Measurements from ENCODE around the gene IL17RD. TPM values are rescaled to one million over a fixed set of nuclear protein-coding genes. Genes with fewer than 3 reads are reported as not detected.

The IL17RD gene
- polyA plus RNA-seq, 3 donors, result not detected

DNA sequence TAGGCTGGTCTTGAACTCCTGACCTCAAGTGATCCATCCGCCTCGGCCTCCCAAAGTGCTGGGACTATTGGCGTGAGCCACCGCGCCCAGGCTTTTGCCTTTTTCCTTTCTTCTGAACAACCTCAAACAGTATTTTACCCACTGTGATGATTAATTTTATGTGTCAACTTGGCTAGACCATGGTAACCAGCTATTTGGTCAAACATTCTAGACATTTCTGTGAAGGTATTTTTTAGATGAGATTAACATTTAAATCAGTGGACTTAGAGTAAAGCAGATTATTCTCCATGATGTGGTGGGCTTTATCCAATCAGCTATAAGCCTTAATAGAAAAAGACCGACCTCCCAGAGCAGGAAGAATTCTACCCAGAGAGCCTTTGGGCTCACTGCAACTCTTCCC is 98.7 kb downstream of the IL17RD start:
- H3K4me1 Mint-ChIP-seq, result peaks cover 49% of the 10 kb centered on the region
- peaks cover 0 to 6% of the 10 kb centered on the region in 2 donors for H3K36me3 Mint-ChIP-seq
- H3K36me3 ChIP-seq (replicated peaks in 1 of 2; ENCODE audit: control insufficient read depth in 1 of 2, insufficient read depth in 2 of 2, low read length in 2 of 2), result no peaks in the 10 kb centered on the region
- TF ChIP-seq, protein P1, sequence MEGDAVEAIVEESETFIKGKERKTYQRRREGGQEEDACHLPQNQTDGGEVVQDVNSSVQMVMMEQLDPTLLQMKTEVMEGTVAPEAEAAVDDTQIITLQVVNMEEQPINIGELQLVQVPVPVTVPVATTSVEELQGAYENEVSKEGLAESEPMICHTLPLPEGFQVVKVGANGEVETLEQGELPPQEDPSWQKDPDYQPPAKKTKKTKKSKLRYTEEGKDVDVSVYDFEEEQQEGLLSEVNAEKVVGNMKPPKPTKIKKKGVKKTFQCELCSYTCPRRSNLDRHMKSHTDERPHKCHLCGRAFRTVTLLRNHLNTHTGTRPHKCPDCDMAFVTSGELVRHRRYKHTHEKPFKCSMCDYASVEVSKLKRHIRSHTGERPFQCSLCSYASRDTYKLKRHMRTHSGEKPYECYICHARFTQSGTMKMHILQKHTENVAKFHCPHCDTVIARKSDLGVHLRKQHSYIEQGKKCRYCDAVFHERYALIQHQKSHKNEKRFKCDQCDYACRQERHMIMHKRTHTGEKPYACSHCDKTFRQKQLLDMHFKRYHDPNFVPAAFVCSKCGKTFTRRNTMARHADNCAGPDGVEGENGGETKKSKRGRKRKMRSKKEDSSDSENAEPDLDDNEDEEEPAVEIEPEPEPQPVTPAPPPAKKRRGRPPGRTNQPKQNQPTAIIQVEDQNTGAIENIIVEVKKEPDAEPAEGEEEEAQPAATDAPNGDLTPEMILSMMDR (IDR thresholded peaks at IDR 0.05), result no peak
- no CpG with 5 or more reads among the region's 6 CpGs for WGBS (ENCODE audit: insufficient coverage)
- no peak overlapping the region for H3K9ac ChIP-seq (ENCODE audit: insufficient read depth, low read length, poor library complexity, severe bottlenecking)
- no peaks in the 10 kb centered on the region for H3K79me2 ChIP-seq (ENCODE audit: insufficient read depth, low read length)
- peak overlapping the region in 1 of 7 donors; percentile 4 for H3K27ac Mint-ChIP-seq
- peaks cover 0 to 5% (median 0%) of the 10 kb centered on the region in 7 donors for H3K9me3 Mint-ChIP-seq
- H3K27ac ChIP-seq (ENCODE audit: low read depth in 1 of 2, low read length in 2 of 2), result no peak overlapping the region
- DNase-seq, result no peak
- peaks cover 0 to 2% (median 0%) of the 10 kb centered on the region in 3 donors for H3K27me3 Mint-ChIP-seq (ENCODE audit: low read depth in 3 of 3)
- no peak overlapping the region for H2AFZ ChIP-seq (ENCODE audit: insufficient read depth, low read depth, low read length, poor library complexity, severe bottlenecking)
- no peaks in the 10 kb centered on the region for H3K9me3 ChIP-seq (replicated peaks in 1 of 2; ENCODE audit: control insufficient read depth in 1 of 2, insufficient read depth in 1 of 2, low read length in 2 of 2)
- H3K4me3 Mint-ChIP-seq, result no peak overlapping the region
- H3K4me1 ChIP-seq (ENCODE audit: control insufficient read depth in 1 of 2, insufficient read depth in 2 of 2, low read length in 2 of 2), result peaks cover 46 to 56% of the 10 kb centered on the region in 2 donors
- no peak overlapping the region for H3K4me2 ChIP-seq (replicated peaks; ENCODE audit: extremely low read depth, low read length, poor library complexity, severe bottlenecking)
- no peaks in the 10 kb centered on the region for H3K27me3 ChIP-seq (ENCODE audit: control insufficient read depth in 2 of 2, insufficient read depth in 2 of 2, low read length in 2 of 2)
- intact Hi-C loops (cut with micrococcal nuclease), result no loop called here
- H3K4me3 ChIP-seq (replicated peaks in 1 of 3; ENCODE audit: low read depth in 2 of 3, low read length in 3 of 3), result no peak overlapping the region
- H4K20me1 ChIP-seq (ENCODE audit: insufficient read depth, low read length), result no peaks in the 10 kb centered on the region

DNA sequence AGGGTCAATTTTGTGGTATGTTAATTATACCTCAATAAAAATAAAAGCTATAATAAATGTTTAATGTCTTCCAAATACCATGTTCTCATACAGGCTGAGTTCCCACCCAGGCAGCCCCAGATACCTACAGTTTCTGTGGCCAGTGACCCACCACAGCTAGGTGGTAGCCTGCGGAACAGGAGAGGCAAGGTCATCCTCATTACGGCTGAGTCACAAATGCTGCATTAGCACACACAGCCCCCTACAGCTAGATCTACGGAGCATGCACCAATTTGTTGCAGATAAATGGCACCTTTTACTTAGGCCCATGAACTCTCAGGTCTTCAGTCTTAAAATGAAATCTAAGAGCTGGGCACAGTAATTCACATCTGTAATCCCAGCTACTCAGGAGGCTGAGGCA is 99.6 kb downstream of the IL17RD start:
- Mint-ChIP-seq H3K27me3 (ENCODE audit: low read depth in 3 of 3) (peaks cover 0 to 3% (median 0%) of the 10 kb centered on the region in 3 donors), H3K9me3 (peaks cover 0 to 2% (median 0%) of the 10 kb centered on the region in 7 donors), H3K4me1 (peaks cover 57% of the 10 kb centered on the region), H3K36me3 (peaks cover 0 to 6% of the 10 kb centered on the region in 2 donors), H3K27ac (peak overlapping the region in 1 of 7 donors; percentile 20), H3K4me3 (no peak overlapping the region)
- H3K27me3 ChIP-seq (ENCODE audit: control insufficient read depth in 2 of 2, insufficient read depth in 2 of 2, low read length in 2 of 2), result no peaks in the 10 kb centered on the region
- no peak overlapping the region for H3K4me3 ChIP-seq (replicated peaks in 1 of 3; ENCODE audit: low read depth in 2 of 3, low read length in 3 of 3)
- H3K4me1 ChIP-seq (ENCODE audit: control insufficient read depth in 1 of 2, insufficient read depth in 2 of 2, low read length in 2 of 2), result peaks cover 52 to 64% of the 10 kb centered on the region in 2 donors
- H3K36me3 ChIP-seq (replicated peaks in 1 of 2; ENCODE audit: control insufficient read depth in 1 of 2, insufficient read depth in 2 of 2, low read length in 2 of 2), result no peaks in the 10 kb centered on the region
- DNase-seq, result no peak
- H3K79me2 ChIP-seq (ENCODE audit: insufficient read depth, low read length), result no peaks in the 10 kb centered on the region
- intact Hi-C loops (cut with micrococcal nuclease), result no loop called here
- WGBS (ENCODE audit: insufficient coverage), result 100% methylated on average over 3 of the region's 3 CpGs
- no peak overlapping the region for H3K9ac ChIP-seq (ENCODE audit: insufficient read depth, low read length, poor library complexity, severe bottlenecking)
- TF ChIP-seq, protein P1 (IDR thresholded peaks at IDR 0.05), result no peak
- no peaks in the 10 kb centered on the region for H3K9me3 ChIP-seq (replicated peaks in 1 of 2; ENCODE audit: control insufficient read depth in 1 of 2, insufficient read depth in 1 of 2, low read length in 2 of 2)
- no peak overlapping the region for H2AFZ ChIP-seq (ENCODE audit: insufficient read depth, low read depth, low read length, poor library complexity, severe bottlenecking)
- H3K4me2 ChIP-seq (replicated peaks; ENCODE audit: extremely low read depth, low read length, poor library complexity, severe bottlenecking), result no peak overlapping the region
- H4K20me1 ChIP-seq (ENCODE audit: insufficient read depth, low read length), result no peaks in the 10 kb centered on the region
- no peak overlapping the region for H3K27ac ChIP-seq (ENCODE audit: low read depth in 1 of 2, low read length in 2 of 2)

Data from CD14-positive monocyte (primary cell).